ENCODE results near the gene SLC26A8.

SLC26A8 gene

DNA sequence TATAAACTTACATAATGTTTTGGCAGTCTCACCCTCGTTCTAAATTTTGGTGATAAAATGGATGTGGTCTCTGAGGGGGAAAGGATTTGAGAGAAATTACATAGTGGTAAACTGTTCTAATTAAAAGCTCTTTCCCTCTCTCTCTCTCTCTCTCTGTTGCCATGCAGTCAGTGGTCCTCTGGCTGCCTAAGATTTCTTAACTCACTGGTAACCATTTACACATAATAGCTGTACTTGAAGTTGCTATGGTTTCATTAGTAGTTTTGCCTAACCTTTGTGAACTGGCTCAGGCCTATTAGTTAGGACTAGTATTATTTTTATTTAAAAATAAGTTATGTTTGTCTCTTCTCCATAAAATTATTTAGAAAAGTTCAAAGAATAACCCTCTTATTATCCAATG is 45.1 kb upstream of the SLC26A8 start:
- TF ChIP-seq, protein P1, sequence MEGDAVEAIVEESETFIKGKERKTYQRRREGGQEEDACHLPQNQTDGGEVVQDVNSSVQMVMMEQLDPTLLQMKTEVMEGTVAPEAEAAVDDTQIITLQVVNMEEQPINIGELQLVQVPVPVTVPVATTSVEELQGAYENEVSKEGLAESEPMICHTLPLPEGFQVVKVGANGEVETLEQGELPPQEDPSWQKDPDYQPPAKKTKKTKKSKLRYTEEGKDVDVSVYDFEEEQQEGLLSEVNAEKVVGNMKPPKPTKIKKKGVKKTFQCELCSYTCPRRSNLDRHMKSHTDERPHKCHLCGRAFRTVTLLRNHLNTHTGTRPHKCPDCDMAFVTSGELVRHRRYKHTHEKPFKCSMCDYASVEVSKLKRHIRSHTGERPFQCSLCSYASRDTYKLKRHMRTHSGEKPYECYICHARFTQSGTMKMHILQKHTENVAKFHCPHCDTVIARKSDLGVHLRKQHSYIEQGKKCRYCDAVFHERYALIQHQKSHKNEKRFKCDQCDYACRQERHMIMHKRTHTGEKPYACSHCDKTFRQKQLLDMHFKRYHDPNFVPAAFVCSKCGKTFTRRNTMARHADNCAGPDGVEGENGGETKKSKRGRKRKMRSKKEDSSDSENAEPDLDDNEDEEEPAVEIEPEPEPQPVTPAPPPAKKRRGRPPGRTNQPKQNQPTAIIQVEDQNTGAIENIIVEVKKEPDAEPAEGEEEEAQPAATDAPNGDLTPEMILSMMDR (IDR thresholded peaks at IDR 0.05; ENCODE audit: control insufficient read depth, insufficient read depth, low read depth, low read length, missing control alignments) = no peak
- H3K4me3 ChIP-seq (ENCODE audit: control insufficient read depth, low read depth, low read length) = no peak overlapping the region
- no peak for DNase-seq (ENCODE audit: low read depth)

DNA sequence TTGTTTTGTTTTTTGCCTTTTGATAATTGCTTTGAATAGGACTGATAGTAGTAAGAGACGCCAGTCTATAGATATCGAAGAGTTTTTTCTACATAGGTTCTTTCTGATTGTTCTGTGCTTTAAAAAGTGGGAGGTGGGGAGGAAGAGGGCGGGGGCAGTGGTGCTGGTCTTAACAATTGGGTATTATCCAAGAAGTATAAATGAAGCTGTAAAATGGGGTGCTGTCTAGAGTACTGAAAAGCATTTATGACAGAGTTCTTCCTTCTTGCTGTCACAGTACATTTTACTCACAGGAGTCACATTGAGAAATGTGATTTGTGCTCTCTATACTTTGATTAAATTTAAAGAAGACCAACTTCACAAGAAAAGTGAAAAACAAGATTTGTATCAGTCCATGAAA is 44.1 kb upstream of the SLC26A8 start:
- no peak for DNase-seq (ENCODE audit: low read depth)
- no peak overlapping the region for H3K4me3 ChIP-seq (ENCODE audit: control insufficient read depth, low read depth, low read length)
- TF ChIP-seq, protein P1 (IDR thresholded peaks at IDR 0.05; ENCODE audit: control insufficient read depth, insufficient read depth, low read depth, low read length, missing control alignments) = no peak

DNA sequence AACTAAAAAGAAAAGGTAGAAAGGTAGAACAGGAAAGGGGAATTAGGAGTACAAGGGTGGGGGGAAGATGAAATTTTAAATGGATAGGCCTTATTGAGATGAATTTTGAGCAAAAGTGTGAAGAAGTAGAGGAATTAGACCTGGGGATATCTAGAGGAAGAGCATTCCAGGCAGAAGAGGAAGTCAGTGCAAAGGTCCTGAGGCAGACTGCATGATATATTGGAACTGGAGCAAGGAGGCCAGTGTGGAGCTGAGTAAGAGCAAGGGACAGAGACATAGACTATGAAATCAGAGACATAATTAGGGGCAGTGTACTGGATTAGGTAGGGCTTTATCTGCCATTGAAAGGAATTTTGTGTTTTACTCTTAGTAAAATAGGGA is 43.6 kb upstream of the SLC26A8 start:
- TF ChIP-seq, protein P1 (IDR thresholded peaks at IDR 0.05; ENCODE audit: control insufficient read depth, insufficient read depth, low read depth, low read length, missing control alignments) = no peak
- no peak overlapping the region for H3K4me3 ChIP-seq (ENCODE audit: control insufficient read depth, low read depth, low read length)
- DNase-seq (ENCODE audit: low read depth) = no peak

DNA sequence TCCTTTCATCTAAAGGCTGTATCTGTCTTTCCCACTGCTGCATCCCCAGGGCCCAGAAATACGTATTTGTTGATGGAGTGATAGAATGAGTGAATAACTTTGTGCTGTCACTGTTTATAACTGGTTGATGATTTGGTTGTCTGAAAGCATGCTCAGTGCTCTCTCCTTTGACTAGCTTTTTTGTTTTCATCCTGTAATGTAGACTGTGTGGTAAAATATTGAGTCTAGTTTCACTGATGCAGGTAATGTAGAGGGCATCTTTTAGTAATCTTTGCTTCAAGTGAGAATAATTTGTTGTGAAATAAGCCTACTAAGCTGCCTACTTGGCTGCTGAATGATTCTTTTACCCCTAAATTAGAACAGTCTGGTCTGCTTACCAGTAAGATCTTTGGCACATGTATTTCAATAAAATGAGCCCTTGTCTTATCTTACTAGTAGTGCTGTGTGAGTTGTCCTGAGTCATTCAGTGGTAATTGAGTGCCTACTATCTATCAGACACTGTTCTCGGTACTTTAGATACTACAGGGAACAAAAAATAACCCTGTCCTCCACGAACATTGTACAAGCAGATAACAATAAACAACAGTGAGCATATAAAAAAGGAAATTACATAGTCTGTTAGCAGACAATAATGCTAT is 43.1 kb upstream of the SLC26A8 start:
- no peak overlapping the region for H3K4me3 ChIP-seq (ENCODE audit: control insufficient read depth, low read depth, low read length)
- TF ChIP-seq, protein P1 (IDR thresholded peaks at IDR 0.05; ENCODE audit: control insufficient read depth, insufficient read depth, low read depth, low read length, missing control alignments) = no peak
- peak; percentile 43 for DNase-seq (ENCODE audit: low read depth)

DNA sequence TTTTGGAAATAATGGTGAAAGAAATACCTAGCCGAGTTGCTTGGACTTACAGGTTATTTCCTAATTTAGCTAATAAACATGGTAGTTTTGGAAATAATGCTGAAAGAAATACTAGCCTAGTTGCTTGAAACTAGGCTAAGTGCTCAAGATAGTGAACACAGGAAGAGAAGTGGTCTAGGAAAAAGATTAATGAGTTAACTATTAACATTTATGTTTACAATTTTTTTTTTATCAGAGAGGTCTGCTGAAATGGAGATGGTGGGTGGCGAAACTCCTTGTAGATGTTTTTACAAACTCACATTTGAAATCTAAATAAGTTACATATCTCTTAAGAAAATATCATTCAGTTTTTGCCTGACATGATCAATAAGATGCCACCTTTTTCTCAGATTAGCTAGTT is 42.4 kb upstream of the SLC26A8 start:
- TF ChIP-seq, protein P1 (IDR thresholded peaks at IDR 0.05; ENCODE audit: control insufficient read depth, insufficient read depth, low read depth, low read length, missing control alignments) = no peak
- DNase-seq (ENCODE audit: low read depth) = no peak
- no peak overlapping the region for H3K4me3 ChIP-seq (ENCODE audit: control insufficient read depth, low read depth, low read length)

DNA sequence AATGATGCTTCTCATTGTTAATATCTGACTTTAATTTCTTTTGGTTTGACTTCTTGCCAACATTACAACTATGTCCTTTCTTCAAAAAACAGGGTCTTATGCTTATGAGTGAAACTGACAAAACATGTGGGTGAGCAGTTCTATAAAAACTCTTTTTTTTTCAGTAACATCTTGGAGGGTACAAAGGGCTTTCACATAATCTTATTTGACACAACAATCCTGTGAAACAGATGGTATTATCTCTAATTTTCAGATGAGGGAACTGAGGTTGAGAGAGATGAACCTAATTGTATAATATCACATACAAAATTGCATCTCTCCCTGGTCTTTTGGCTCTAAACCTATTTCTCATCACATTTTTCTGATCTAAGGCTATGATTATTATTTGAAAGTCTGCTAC is 41.5 kb upstream of the SLC26A8 start:
- DNase-seq (ENCODE audit: low read depth) = no peak
- H3K4me3 ChIP-seq (ENCODE audit: control insufficient read depth, low read depth, low read length) = no peak overlapping the region
- TF ChIP-seq, protein P1 (IDR thresholded peaks at IDR 0.05; ENCODE audit: control insufficient read depth, insufficient read depth, low read depth, low read length, missing control alignments) = no peak

All from AG09309 (cell line).